HepG2 (cell line): ENCODE data around the gene USP28. TPM values are rescaled to one million over a fixed set of nuclear protein-coding genes. Genes with fewer than 3 reads are reported as not detected.
"Not testable (repeated sequence)": the region's sequence is repeated elsewhere in the genome, so short reads cannot be mapped to it uniquely, and the experiment has no call there.

ENCODE experiments used
- ATAC-seq: fragments of 200-7000 bp; cut with Tn5 transposase; 3 replicates; pipeline ENCODE4 v1.9.1; 2020; ENCODE audit warnings: mild to moderate bottlenecking, moderate library complexity
- BruUV-seq: library from RNA; stranded (reverse); fragments of 400-500 nt; replicated peaks from 2 replicates; lab custom pipeline; 2021; lab: Mats Ljungman, UMichigan
- CTCF ChIA-PET: fragments of 300-600 bp; formaldehyde crosslinking; extraction: SDS; loops from one replicate; lab custom pipeline; 2021; ENCODE audit warnings: low total read pairs, inconsistent platforms, low intra/inter-chr PET ratio; lab: Yijun Ruan, JAX
- POLR2A ChIA-PET: fragments of 350-600 bp; sonication (Branson Sonifier 250); formaldehyde crosslinking; loops from one replicate; lab custom pipeline; 2020; ENCODE audit warnings: antibody characterized with exemption, inconsistent platforms; lab: Yijun Ruan, JAX
- DNase-seq: peaks from one replicate; pipeline ENCODE4 v3.0.0-alpha.2; 2015; ENCODE audit warnings: low spot score
- FAIRE-seq: peaks from 3 replicates; lab custom pipeline; 2011; peaks lifted over from hg19 to GRCh38; lab: Jason Lieb, UNC
- H2AFZ ChIP-seq: one replicate; pipeline ENCODE4 v1.6.1; 2011; ENCODE audit warnings: low read length, inconsistent platforms
- H3K27ac ChIP-seq: fragments of 300-600 bp; 3 replicates; pipeline ENCODE4 v1.8.0; 2011; ENCODE audit warnings: mixed run types, mild to moderate bottlenecking, mixed read lengths, low read length, inconsistent platforms; ENCODE audit not compliant: insufficient read depth; ENCODE audit errors: extremely low read length
- H3K27me3 ChIP-seq, 2 experiments: fragments of 200-600 bp in 1 of 2; 2 replicates in 1 of 2; 3 replicates in 1 of 2; pipeline versions ENCODE4 v1.6.0 to v1.8.0; 2011; ENCODE audit warnings: low read length in 2 of 2, mild to moderate bottlenecking in 2 of 2, moderate library complexity in 2 of 2, inconsistent platforms in 1 of 2; ENCODE audit not compliant: insufficient read depth in 2 of 2, control insufficient read depth in 1 of 2
- H3K36me3 ChIP-seq, 2 experiments: fragments of 200-600 bp in 1 of 2; replicated peaks in 1 of 2; 2 replicates in 1 of 2; 3 replicates in 1 of 2; pipeline versions ENCODE4 v1.5.1 to v1.8.0; 2011; ENCODE audit warnings: low read length in 2 of 2, inconsistent platforms in 1 of 2; ENCODE audit not compliant: insufficient read depth in 2 of 2, control insufficient read depth in 1 of 2
- H3K4me1 ChIP-seq: 2 replicates; pipeline ENCODE4 v1.5.1; 2012; ENCODE audit warnings: low read length, inconsistent platforms; ENCODE audit not compliant: insufficient read depth
- H3K4me2 ChIP-seq: 2 replicates; pipeline ENCODE4 v1.6.0; 2011; ENCODE audit warnings: low read depth, low read length, inconsistent platforms
- H3K4me3 ChIP-seq, 3 experiments: fragments of 200-600 bp in 1 of 3; sonication (generic), shearing (Covaris generic) in 1 of 3; replicated peaks in 1 of 3; 2 replicates each; pipeline ENCODE4 v1.5.1; 2011 to 2016; ENCODE audit warnings: low read length in 3 of 3, inconsistent platforms in 2 of 3, low read depth in 2 of 3, mild to moderate bottlenecking in 2 of 3, control low read depth in 1 of 3, mixed read lengths in 1 of 3; ENCODE audit not compliant: insufficient read depth in 1 of 3
- H3K79me2 ChIP-seq: one replicate; pipeline ENCODE4 v1.6.1; 2011; ENCODE audit warnings: low read length, inconsistent platforms; ENCODE audit not compliant: insufficient read depth
- H3K9ac ChIP-seq: 2 replicates; pipeline ENCODE4 v1.6.0; 2011; ENCODE audit warnings: mild to moderate bottlenecking, low read depth, low read length, inconsistent platforms; ENCODE audit not compliant: insufficient read depth
- H3K9me3 ChIP-seq: 2 replicates; pipeline ENCODE4 v1.5.1; 2012; ENCODE audit warnings: mild to moderate bottlenecking, low read length
- H4K20me1 ChIP-seq: 2 replicates; pipeline ENCODE4 v1.6.0; 2011; ENCODE audit warnings: inconsistent platforms, mild to moderate bottlenecking, low read length, moderate library complexity; ENCODE audit not compliant: insufficient read depth
- ELF3 ChIP-seq: IDR thresholded peaks from 2 replicates; pipeline ENCODE4 v1.6.1; 2016; ENCODE audit warnings: missing genetic modification reagents, missing compliant biosample characterization
- RBM22 ChIP-seq: fragments of 200-400 bp; formaldehyde crosslinking; optimal IDR thresholded peaks from 2 replicates; pipeline ENCODE3; 2017; ENCODE audit warnings: mild to moderate bottlenecking, low read length, moderate library complexity
- SOX6 ChIP-seq, 2 experiments: fragments of 450-650 bp in 1 of 2; sonication (generic) in 1 of 2; formaldehyde crosslinking in 1 of 2; IDR thresholded peaks; 2 replicates each; pipeline versions ENCODE4 v1.4.0 to v1.6.1; 2017 to 2020; ENCODE audit warnings: antibody characterized with exemption in 1 of 2, mild to moderate bottlenecking in 1 of 2, missing genetic modification reagents in 1 of 2
- WIZ ChIP-seq: sonication (generic); formaldehyde crosslinking; IDR thresholded peaks from 2 replicates; pipeline ENCODE4 v1.5.1; 2020; ENCODE audit warnings: mild to moderate bottlenecking, missing genetic modification reagents
- ZBTB10 ChIP-seq: sonication (generic); formaldehyde crosslinking; IDR thresholded peaks from 2 replicates; pipeline ENCODE4 v1.4.0; 2020; ENCODE audit warnings: missing genetic modification reagents, borderline replicate concordance
- ZNF264 ChIP-seq: sonication (generic); formaldehyde crosslinking; IDR thresholded peaks from 2 replicates; pipeline ENCODE4 v1.4.0; 2020; ENCODE audit warnings: missing genetic modification reagents
- ZNF292 ChIP-seq: sonication (generic); formaldehyde crosslinking; IDR thresholded peaks from 2 replicates; pipeline ENCODE4 v1.8.1; 2022; ENCODE audit warnings: mild to moderate bottlenecking, low read depth, missing genetic modification reagents, borderline replicate concordance
- ZNF687 ChIP-seq: sonication (generic); formaldehyde crosslinking; IDR thresholded peaks from 2 replicates; pipeline ENCODE4 v1.5.1; 2020; ENCODE audit warnings: mild to moderate bottlenecking, missing genetic modification reagents, moderate library complexity
- WGBS: methylation state at CpG from one replicate; pipeline ENCODE4 v1.1.6; 2017; ENCODE audit warnings: low lambda C conversion rate; 5-methylcytosine and 5-hydroxymethylcytosine counted together
- in situ Hi-C: cut with HindIII; loops from 2 replicates; pipeline ENCODE4 v1.10.0; 2017; ENCODE audit warnings: low pct_unique_long_range_greater_than_20kb; ENCODE audit not compliant: extremely low pct_ligation_motif_present
- intact Hi-C: fragments of 100-400 bp; cut with micrococcal nuclease; formaldehyde crosslinking; loops from one replicate; pipeline ENCODE4 v1.10.0; 2022; ENCODE audit not compliant: unreplicated experiment
- polyA plus RNA-seq, 8 experiments: library from polyadenylated mRNA; depleted of rRNA in 3 of 8; stranded (reverse) in 7 of 8; unstranded in 1 of 8; fragments of >200 nt; fragmentation: Illumina TruSeq in 4 of 8; extraction: Trizol in 4 of 8; gene quantifications; 2 replicates each; pipeline versions ENCODE4 v1.2.1 to v1.2.3, GENCODE V29; 2011 to 2016; ENCODE audit warnings: low read depth in 4 of 8, missing spikeins in 1 of 8, mixed read lengths in 1 of 8; ENCODE audit not compliant: insufficient read depth in 1 of 8
- total RNA-seq, 5 experiments: library from RNA; depleted of rRNA; stranded (reverse); fragments of >200 nt; fragmentation: Illumina TruSeq; extraction: Trizol; gene quantifications; 2 replicates each; pipeline ENCODE4 v1.2.3, GENCODE V29; 2016; ENCODE audit warnings: low read depth in 1 of 5
- TF ChIP-seq, protein P1 (sequence below): sonication (generic); formaldehyde crosslinking; conservative IDR thresholded peaks from 2 replicates; pipeline ENCODE4 v1.8.0; 2022; ENCODE audit warnings: mild to moderate bottlenecking, moderate library complexity, missing genetic modification reagents

USP28 gene
- total and polyA plus RNA-seq, 2 of the 13 experiments (the other 11 are each of a cell fraction or from before 2014, with no cell fraction given), result 29.6 to 34.3 TPM

GRCh38 chr11:113763040-113763439 is 112.3 kb downstream of the USP28 start:
- in situ Hi-C loops, FAIRE-seq, H4K20me1 ChIP-seq, H3K79me2 ChIP-seq, BruUV-seq, DNase-seq, CTCF ChIA-PET, intact Hi-C loops, ATAC-seq, H3K9ac ChIP-seq, H3K4me3 ChIP-seq, H2AFZ ChIP-seq, H3K9me3 ChIP-seq, POLR2A ChIA-PET, H3K4me1 ChIP-seq, H3K4me2 ChIP-seq, H3K27ac ChIP-seq, H3K27me3 ChIP-seq: not testable (repeated sequence)
- H3K36me3 ChIP-seq, result peaks cover 7 to 49% of the 10 kb centered on the region in 2 experiments
- 100% methylated on average over 2 of the region's 2 CpGs for WGBS

DNA sequence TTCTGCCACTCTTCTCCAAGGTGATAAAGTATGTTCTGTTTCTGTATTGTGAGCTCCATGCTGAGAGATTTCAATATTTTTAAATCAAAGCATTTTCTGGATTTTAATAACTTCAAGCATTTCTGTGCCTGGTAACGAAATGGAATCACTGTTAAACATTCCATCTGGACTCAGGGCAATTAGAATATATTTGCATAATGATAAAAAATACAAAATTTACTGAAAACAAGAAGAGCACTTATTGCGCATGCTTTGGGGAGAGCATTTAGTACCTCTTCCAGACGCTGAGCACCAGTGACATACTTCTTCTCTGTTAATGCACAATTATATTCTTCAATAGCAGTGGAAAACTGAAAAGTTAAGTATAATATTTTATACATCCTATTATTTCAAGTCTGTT is 115.1 kb downstream of the USP28 start:
- H3K27ac ChIP-seq, result no peak overlapping the region
- no TSS peak for BruUV-seq
- H3K36me3 ChIP-seq, result peaks cover 7 to 61% of the 10 kb centered on the region in 2 experiments
- H3K4me2 ChIP-seq, result no peak overlapping the region
- no peaks in the 10 kb centered on the region for H3K9me3 ChIP-seq
- intact Hi-C loops (no loop called here), in situ Hi-C loops (no loop called here)
- ChIA-PET CTCF (no interaction called here), POLR2A (no interaction called here)
- no peak for DNase-seq
- no peaks in the 10 kb centered on the region for H3K79me2 ChIP-seq
- H3K4me3 ChIP-seq, result no peak overlapping the region
- ATAC-seq, result no peak
- H2AFZ ChIP-seq, result no peak overlapping the region
- no peak for FAIRE-seq
- no peak overlapping the region for H3K9ac ChIP-seq
- H4K20me1 ChIP-seq, result no peaks in the 10 kb centered on the region
- no peaks in the 10 kb centered on the region for H3K27me3 ChIP-seq
- no peaks in the 10 kb centered on the region for H3K4me1 ChIP-seq
- 98% methylated on average over 3 of the region's 3 CpGs for WGBS
- no peak for TF ChIP-seq ZNF687 (CRISPR knock-in tag)
- TF ChIP-seq SOX6 (IDR thresholded peaks at IDR 0.05), result no peak
- TF ChIP-seq SOX6 (CRISPR knock-in tag; IDR thresholded peaks at IDR 0.05), result no peak
- TF ChIP-seq ZNF264, result no peak
- TF ChIP-seq WIZ (CRISPR knock-in tag), result no peak
- TF ChIP-seq ELF3 (CRISPR knock-in tag), result no peak
- TF ChIP-seq RBM22, result no peak
- no peak for TF ChIP-seq ZBTB10
- no peak for TF ChIP-seq ZNF292 (CRISPR knock-in tag)
- TF ChIP-seq, protein P1, sequence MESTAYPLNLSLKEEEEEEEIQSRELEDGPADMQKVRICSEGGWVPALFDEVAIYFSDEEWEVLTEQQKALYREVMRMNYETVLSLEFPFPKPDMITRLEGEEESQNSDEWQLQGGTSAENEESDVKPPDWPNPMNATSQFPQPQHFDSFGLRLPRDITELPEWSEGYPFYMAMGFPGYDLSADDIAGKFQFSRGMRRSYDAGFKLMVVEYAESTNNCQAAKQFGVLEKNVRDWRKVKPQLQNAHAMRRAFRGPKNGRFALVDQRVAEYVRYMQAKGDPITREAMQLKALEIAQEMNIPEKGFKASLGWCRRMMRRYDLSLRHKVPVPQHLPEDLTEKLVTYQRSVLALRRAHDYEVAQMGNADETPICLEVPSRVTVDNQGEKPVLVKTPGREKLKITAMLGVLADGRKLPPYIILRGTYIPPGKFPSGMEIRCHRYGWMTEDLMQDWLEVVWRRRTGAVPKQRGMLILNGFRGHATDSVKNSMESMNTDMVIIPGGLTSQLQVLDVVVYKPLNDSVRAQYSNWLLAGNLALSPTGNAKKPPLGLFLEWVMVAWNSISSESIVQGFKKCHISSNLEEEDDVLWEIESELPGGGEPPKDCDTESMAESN (CRISPR knock-in tag), result no peak
